NCI-H128 (cell line): ENCODE results near the gene MSL1.
"Not testable (repeated sequence)": the region's sequence is repeated elsewhere in the genome, so short reads cannot be mapped to it uniquely, and the experiment has no call there.

Experiments
- DNase-seq: peaks from one replicate; lab custom pipeline; 2025; ENCODE audit not compliant: unreplicated experiment; lab: John Stamatoyannopoulos, UW

The MSL1 gene

GRCh38 chr17:40124279-40125141 is 2.7 kb downstream of the MSL1 start:
- DNase-seq: no peak

GRCh38 chr17:40129498-40129897 is 7.7 kb downstream of the MSL1 start:
- DNase-seq: no peak

- DNase-seq: no peak
Observed at GRCh38 chr17:40130352-40131042, 8.7 kb downstream of the MSL1 start.

GRCh38 chr17:40134184-40134583 is 12.4 kb downstream of the MSL1 start:
- no peak for DNase-seq

- no peak for DNase-seq
Observed at GRCh38 chr17:40135817-40136216, 14.0 kb downstream of the MSL1 start.

GRCh38 chr17:40139566-40140058 is 17.8 kb downstream of the MSL1 start:
- DNase-seq: no peak

GRCh38 chr17:40143166-40143565 is 21.4 kb downstream of the MSL1 start:
- not testable (repeated sequence) for DNase-seq

- no peak for DNase-seq
Observed at GRCh38 chr17:40145476-40145875, 23.7 kb downstream of the MSL1 start.

GRCh38 chr17:40148527-40148926 is 26.8 kb downstream of the MSL1 start:
- no peak for DNase-seq

- no peak for DNase-seq
Observed at GRCh38 chr17:40150276-40150675, 28.5 kb downstream of the MSL1 start.

- no peak for DNase-seq
Observed at GRCh38 chr17:40151414-40151963, 29.7 kb downstream of the MSL1 start.

GRCh38 chr17:40153603-40154236 is 31.9 kb downstream of the MSL1 start:
- no peak for DNase-seq

- DNase-seq: no peak
Observed at GRCh38 chr17:40157973-40158372, 36.2 kb downstream of the MSL1 start.

GRCh38 chr17:40158438-40159013 is 36.8 kb downstream of the MSL1 start:
- no peak for DNase-seq

- no peak for DNase-seq
Observed at GRCh38 chr17:40159456-40159855, 37.7 kb downstream of the MSL1 start.

GRCh38 chr17:40167685-40168261 is 46.0 kb downstream of the MSL1 start:
- DNase-seq: no peak

- DNase-seq: no peak
Observed at GRCh38 chr17:40168262-40168832, 46.6 kb downstream of the MSL1 start.

- DNase-seq: no peak
Observed at GRCh38 chr17:40170325-40170724, 48.6 kb downstream of the MSL1 start.

- no peak for DNase-seq
Observed at GRCh38 chr17:40171750-40172149, 50.0 kb downstream of the MSL1 start.

GRCh38 chr17:40173091-40173777 is 51.5 kb downstream of the MSL1 start:
- no peak for DNase-seq
